ENCODE data around the gene SLC9A8. TPM values are rescaled to one million over a fixed set of nuclear protein-coding genes. Genes with fewer than 3 reads are reported as not detected.
"Not testable (repeated sequence)": the region's sequence is repeated elsewhere in the genome, so short reads cannot be mapped to it uniquely, and the experiment has no call there.

The SLC9A8 gene
- total RNA-seq, 2 experiments from 2014 or later = 11.5 to 13.0 TPM

DNA sequence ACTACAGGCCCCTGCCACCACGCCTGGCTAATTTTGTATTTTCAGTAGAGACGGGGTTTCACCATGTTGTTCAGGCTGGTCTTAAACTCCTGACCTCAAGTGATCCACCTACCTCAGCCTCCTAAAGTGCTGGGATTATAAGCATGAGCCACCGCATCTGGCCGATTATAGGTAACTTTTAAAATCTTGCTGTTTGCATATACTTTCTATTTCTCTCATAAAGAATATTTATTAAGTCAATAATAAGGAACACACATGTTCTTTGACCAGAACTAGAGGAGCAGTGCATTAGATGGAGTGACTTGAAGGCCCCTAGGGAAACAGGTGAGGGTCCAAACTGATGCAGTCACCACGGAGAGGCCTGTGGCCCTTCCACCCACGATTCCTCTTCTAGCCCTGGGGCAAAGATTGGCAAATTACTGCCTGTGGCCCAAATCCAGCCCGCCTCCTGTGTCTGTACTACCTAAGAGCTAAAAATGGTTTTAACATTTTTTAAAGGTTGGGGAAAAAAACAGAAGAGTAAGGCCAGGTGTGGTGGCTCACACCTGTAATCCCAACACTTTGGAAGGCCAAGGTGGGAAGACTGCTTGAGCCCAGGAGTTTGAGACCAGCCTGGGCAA is 83.0 kb downstream of the SLC9A8 start:
- H3K9me3 Mint-ChIP-seq, H3K4me3 Mint-ChIP-seq, H3K36me3 Mint-ChIP-seq, H3K27ac Mint-ChIP-seq, CTCF ChIA-PET, POLR2A ChIA-PET, H3K27me3 Mint-ChIP-seq, DNase-seq: not testable (repeated sequence)
- peaks cover 32% of the 10 kb centered on the region for H3K4me1 Mint-ChIP-seq (ENCODE audit: low read depth)
- intact Hi-C loops (cut with micrococcal nuclease) = loop anchor here (2.0 kb wide), 2 partner anchors 19 to 285 kb away; partner anchors contain the start of gene SPATA2

DNA sequence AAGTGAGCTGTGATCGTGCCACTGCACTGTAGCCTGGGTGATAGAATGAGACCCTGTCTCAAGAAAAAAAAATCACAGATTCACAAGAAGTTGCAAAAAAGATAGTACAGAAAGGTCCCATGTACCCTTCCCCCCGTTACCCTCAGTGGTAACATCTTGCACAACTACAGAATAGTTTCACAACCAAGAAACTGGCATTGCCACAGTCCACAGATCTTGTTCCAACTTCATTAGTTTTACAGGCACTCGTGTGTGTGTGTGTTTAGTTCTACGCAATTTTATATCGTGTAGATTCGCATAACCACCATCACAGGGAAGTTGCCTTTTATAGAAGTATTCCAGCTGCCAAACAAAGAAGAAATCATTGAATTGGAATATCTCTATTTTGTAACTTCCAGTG is 83.6 kb downstream of the SLC9A8 start:
- H3K4me3 Mint-ChIP-seq = no peak overlapping the region
- H3K27ac Mint-ChIP-seq = no peak overlapping the region
- ChIA-PET CTCF (interaction anchor here (1.5 kb wide), 1 partner anchor 8 kb away, joined by 5 read pairs; no protein-coding TSS in a partner anchor), POLR2A (interaction anchor here (1.4 kb wide), 1 partner anchor 18 kb away, joined by 3 read pairs; no protein-coding TSS in a partner anchor)
- no peaks in the 10 kb centered on the region for H3K36me3 Mint-ChIP-seq
- intact Hi-C loops (cut with micrococcal nuclease) = no loop called here
- H3K9me3 Mint-ChIP-seq = no peaks in the 10 kb centered on the region
- H3K4me1 Mint-ChIP-seq (ENCODE audit: low read depth) = peaks cover 32% of the 10 kb centered on the region
- DNase-seq = no peak
- no peaks in the 10 kb centered on the region for H3K27me3 Mint-ChIP-seq

GRCh38 chr20:49899541-49900383 is 87.1 kb downstream of the SLC9A8 start:
- Mint-ChIP-seq H3K9me3 (no peaks in the 10 kb centered on the region), H3K27me3 (no peaks in the 10 kb centered on the region), H3K27ac (no peak overlapping the region), H3K4me1 (ENCODE audit: low read depth) (peaks cover 3% of the 10 kb centered on the region), H3K4me3 (no peak overlapping the region), H3K36me3 (peaks cover 6% of the 10 kb centered on the region)
- POLR2A ChIA-PET = no interaction called here
- CTCF ChIA-PET = interaction anchor here (0.8 to 2.4 kb wide), 2 partner anchors 12 to 514 kb away, joined by 3 to 14 read pairs; no protein-coding TSS in a partner anchor
- intact Hi-C loops (cut with micrococcal nuclease) = no loop called here
- DNase-seq = no peak

DNA sequence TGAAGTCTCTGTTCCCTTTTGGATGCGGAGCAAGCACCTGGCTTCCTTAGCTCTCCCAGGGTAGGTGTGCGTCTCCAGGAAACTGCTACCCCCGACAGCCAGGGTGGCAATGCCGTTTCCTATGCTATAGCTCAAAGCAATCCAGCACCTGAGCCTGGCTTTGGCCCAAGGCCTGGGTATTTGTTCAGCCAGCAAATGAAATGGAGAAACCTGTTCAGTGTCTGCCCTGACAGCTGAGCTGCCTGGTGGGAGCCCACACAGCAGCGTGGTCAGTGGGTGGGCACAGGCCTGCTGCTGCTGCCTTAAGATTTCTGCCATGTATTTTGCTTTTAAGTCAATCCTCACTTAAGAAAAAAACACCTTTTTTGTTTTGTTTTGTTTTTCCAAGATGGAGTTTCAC is 89.0 kb downstream of the SLC9A8 start:
- no peak for DNase-seq
- no peaks in the 10 kb centered on the region for H3K9me3 Mint-ChIP-seq
- no peak overlapping the region for H3K27ac Mint-ChIP-seq
- H3K27me3 Mint-ChIP-seq = no peaks in the 10 kb centered on the region
- ChIA-PET POLR2A (no interaction called here), CTCF (interaction anchor here (2.4 kb wide), 1 partner anchor 13 kb away, joined by 14 read pairs; no protein-coding TSS in a partner anchor)
- H3K4me3 Mint-ChIP-seq = no peak overlapping the region
- H3K4me1 Mint-ChIP-seq (ENCODE audit: low read depth) = no peaks in the 10 kb centered on the region
- intact Hi-C loops (cut with micrococcal nuclease) = no loop called here
- peaks cover 18% of the 10 kb centered on the region for H3K36me3 Mint-ChIP-seq

DNA sequence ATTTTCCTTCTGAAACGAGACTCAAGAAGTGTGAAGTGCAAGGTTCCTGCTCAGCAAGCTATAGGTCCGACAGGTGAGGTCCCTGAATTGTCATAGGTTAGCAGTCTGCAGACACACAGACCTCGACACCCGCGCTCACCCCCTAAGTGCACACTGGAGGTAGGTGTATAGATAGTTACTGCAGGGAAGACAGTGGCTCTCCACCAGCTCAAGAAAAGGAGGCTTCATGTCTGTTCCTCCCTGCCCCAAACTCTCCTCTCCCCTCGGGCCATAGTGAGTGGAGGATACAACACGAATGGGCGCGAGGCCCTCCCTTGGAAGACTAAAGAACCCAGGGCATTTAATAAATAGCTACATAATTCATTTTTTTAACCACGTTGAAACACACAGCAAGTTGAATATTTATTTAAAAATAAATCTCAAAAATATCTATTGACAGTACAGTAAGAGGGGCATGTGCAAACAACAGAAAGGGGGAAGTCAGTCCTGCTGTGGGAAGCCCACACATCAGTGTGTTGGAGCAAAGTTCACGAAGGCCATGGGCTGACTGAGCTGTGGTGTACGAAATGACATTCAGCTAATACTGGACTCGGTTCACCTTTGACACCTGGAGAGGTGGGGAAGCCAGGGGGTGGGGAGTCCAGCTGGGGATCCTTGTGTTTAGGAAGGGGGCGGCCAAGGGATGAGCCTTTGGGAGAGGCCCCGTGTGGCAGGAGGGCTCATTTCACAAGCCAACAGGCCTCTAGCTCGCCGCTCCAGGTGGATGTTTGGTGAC is 92.0 kb downstream of the SLC9A8 start:
- CTCF ChIA-PET = interaction anchor here (2.1 to 2.6 kb wide), 2 partner anchors 16 to 59 kb away, joined by 8 to 12 read pairs; no protein-coding TSS in a partner anchor
- POLR2A ChIA-PET = interaction anchor here (0.6 kb wide), 1 partner anchor 16 kb away, joined by 3 read pairs; no protein-coding TSS in a partner anchor
- Mint-ChIP-seq H3K36me3 (peaks cover 24% of the 10 kb centered on the region), H3K4me1 (ENCODE audit: low read depth) (no peaks in the 10 kb centered on the region), H3K27me3 (no peaks in the 10 kb centered on the region), H3K4me3 (no peak overlapping the region), H3K9me3 (no peaks in the 10 kb centered on the region), H3K27ac (no peak overlapping the region)
- no peak for DNase-seq
- intact Hi-C loops (cut with micrococcal nuclease) = no loop called here

DNA sequence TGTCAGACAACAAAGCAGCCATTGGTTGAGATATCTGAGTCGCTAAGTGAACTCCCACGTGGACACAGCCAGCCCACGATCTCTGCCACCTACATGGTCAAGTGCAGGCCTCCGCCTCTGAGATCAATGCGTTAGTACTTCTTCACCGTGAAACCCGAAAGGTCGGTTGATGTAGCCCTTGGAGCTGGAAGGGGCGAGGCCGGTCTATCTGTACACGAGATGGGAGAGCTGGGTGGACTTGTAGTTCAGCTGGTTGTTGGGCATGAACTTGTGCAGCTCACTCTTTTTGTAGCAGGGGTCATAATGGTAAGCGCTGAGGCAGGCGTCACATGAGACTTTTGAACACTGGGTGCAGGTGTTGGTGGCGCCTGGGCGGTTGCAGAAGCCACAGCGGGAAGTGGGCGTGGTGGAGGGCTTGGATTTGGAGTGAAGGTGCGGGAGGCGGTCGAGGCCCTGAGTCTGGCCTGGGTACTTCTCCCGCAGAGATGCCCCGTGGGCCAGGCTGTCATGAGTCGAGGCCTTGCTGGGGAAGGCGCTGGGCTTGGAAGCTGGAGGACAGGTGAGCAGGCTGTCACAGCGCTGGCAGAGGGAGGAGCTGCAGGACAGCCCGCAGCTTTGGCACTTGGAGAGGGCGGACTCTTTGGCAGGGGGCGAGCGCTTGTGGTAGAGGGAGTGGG is 92.9 kb downstream of the SLC9A8 start:
- no peak for DNase-seq
- POLR2A ChIA-PET = no interaction called here
- Mint-ChIP-seq H3K27ac (no peak overlapping the region), H3K36me3 (peaks cover 24% of the 10 kb centered on the region), H3K4me1 (ENCODE audit: low read depth) (no peaks in the 10 kb centered on the region), H3K4me3 (no peak overlapping the region), H3K9me3 (no peaks in the 10 kb centered on the region), H3K27me3 (no peaks in the 10 kb centered on the region)
- intact Hi-C loops (cut with micrococcal nuclease) = no loop called here
- CTCF ChIA-PET = interaction anchor here (2.1 kb wide), 1 partner anchor 17 kb away, joined by 12 read pairs; no protein-coding TSS in a partner anchor

DNA sequence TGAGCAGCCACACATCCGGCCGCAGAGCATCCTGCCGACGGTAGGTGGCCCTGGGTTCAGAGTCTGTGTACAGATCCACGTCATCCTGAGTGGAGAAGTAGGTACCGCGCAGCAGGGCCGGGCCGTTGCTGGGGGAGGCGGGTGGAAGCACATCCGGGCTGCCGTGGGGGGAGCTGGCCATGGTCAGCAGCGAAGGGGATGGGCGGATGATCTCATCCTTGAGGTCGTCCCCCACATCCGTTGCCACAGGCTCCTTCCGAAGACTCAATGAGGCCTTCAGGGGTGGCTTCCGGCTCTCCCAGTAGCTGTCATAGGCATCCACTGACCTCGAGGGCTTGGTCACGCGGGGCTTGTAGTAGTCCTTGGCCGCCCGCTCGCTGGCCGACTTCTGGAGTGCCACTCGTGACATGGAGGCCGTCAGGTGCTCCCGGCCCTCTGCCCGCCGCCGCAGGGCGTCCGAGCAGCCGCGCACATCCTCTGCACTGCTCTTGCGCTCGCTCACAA is 93.5 kb downstream of the SLC9A8 start:
- CTCF ChIA-PET = interaction anchor here (0.6 to 1.2 kb wide), 3 partner anchors 14 to 196 kb away, joined by 3 to 4 read pairs (median 4); no protein-coding TSS in a partner anchor
- Mint-ChIP-seq H3K4me3 (no peak overlapping the region), H3K9me3 (no peaks in the 10 kb centered on the region), H3K36me3 (peaks cover 24% of the 10 kb centered on the region), H3K27ac (no peak overlapping the region), H3K27me3 (no peaks in the 10 kb centered on the region), H3K4me1 (ENCODE audit: low read depth) (no peaks in the 10 kb centered on the region)
- no peak for DNase-seq
- POLR2A ChIA-PET = no interaction called here
- intact Hi-C loops (cut with micrococcal nuclease) = no loop called here

GRCh38 chr20:49906615-49907154 is 94.1 kb downstream of the SLC9A8 start:
- Mint-ChIP-seq H3K4me3 (no peak overlapping the region), H3K4me1 (ENCODE audit: low read depth) (no peaks in the 10 kb centered on the region), H3K27ac (no peak overlapping the region), H3K36me3 (peaks cover 24% of the 10 kb centered on the region), H3K9me3 (no peaks in the 10 kb centered on the region), H3K27me3 (no peaks in the 10 kb centered on the region)
- CTCF ChIA-PET = interaction anchor here (0.6 to 1.2 kb wide), 3 partner anchors 15 to 197 kb away, joined by 3 to 4 read pairs (median 4); no protein-coding TSS in a partner anchor
- POLR2A ChIA-PET = no interaction called here
- no peak for DNase-seq
- intact Hi-C loops (cut with micrococcal nuclease) = no loop called here

DNA sequence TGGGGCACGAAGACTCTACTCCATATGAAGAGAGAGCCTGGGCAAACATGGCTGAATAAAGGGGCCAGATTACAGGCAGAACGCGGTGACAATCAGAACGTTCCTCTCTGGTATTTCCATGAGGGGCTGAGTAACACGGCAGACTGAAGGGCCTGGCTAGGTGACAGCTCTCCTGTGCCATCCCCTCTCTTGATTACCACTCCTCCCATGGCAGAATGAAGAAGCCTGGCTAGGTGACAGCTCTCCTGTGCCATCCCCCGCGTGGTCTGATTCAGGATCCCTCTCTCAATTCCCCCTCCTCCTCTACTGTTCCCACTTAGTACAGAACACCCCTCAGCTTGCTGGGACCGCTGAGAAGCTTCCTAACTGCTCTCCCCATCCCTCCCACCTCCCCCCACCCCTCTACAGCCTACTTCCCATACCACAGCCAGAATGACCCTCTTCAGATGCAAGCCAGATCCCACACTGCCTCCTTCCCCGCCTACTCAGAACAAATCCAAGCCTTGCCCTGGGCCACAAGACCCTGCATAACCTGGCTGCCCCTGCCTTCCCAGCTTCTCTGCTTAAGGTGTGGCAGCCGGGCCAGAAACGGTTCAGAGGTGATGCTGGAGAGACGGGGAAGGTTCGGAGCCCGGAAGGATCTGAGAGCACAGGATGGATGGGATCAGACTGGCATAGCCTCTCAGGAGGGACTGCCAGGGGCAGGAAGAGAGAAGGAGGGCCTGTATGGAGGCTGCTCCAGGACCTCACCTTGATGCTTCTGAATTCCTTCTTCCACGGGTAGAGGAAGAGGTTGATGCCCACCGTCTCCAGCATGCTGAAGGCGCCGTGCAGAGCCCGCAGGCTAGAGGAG is 95.0 kb downstream of the SLC9A8 start:
- DNase-seq = no peak
- CTCF ChIA-PET = interaction anchor here (0.5 to 1.2 kb wide), 2 partner anchors 22 to 661 kb away, joined by 4 read pairs; no protein-coding TSS in a partner anchor
- POLR2A ChIA-PET = interaction anchor here (1.3 kb wide), 1 partner anchor 62 kb away, joined by 3 read pairs; no protein-coding TSS in a partner anchor
- H3K36me3 Mint-ChIP-seq = peaks cover 24% of the 10 kb centered on the region
- no peaks in the 10 kb centered on the region for H3K9me3 Mint-ChIP-seq
- no peak overlapping the region for H3K27ac Mint-ChIP-seq
- no peaks in the 10 kb centered on the region for H3K27me3 Mint-ChIP-seq
- no peak overlapping the region for H3K4me3 Mint-ChIP-seq
- H3K4me1 Mint-ChIP-seq (ENCODE audit: low read depth) = peaks cover 2% of the 10 kb centered on the region
- intact Hi-C loops (cut with micrococcal nuclease) = no loop called here

DNA sequence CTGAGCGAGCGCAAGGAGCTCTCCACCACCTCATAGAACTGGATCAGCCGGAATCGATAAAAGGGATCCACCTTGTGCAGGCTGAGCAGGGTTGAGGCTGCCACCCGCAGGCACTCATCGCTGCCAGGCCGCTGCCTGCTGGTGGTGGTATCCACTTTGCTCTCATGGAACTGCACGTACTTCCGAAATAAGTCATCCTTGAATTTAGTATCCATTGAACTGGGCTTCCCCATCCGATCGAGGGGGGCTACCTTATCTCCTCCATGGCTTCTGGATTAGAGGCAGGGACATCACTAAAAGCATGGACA is 95.6 kb downstream of the SLC9A8 start:
- Mint-ChIP-seq H3K27me3 (no peaks in the 10 kb centered on the region), H3K4me1 (ENCODE audit: low read depth) (peaks cover 7% of the 10 kb centered on the region), H3K36me3 (peaks cover 24% of the 10 kb centered on the region), H3K27ac (no peak overlapping the region), H3K9me3 (no peaks in the 10 kb centered on the region), H3K4me3 (no peak overlapping the region)
- ChIA-PET POLR2A (interaction anchor here (1.3 kb wide), 1 partner anchor 63 kb away, joined by 3 read pairs; no protein-coding TSS in a partner anchor), CTCF (interaction anchor here (0.5 kb wide), 1 partner anchor 662 kb away, joined by 4 read pairs; no protein-coding TSS in a partner anchor)
- intact Hi-C loops (cut with micrococcal nuclease) = no loop called here
- DNase-seq = no peak

Data from activated CD4-positive, alpha-beta memory T cell treated with anti-CD3 and anti-CD28 coated beads for 36 hours (primary cell).